ENCODE results near the gene RCBTB2. TPM values are rescaled to one million over a fixed set of nuclear protein-coding genes. Genes with fewer than 3 reads are reported as not detected.

The RCBTB2 gene
- total and polyA plus RNA-seq, 7 experiments from 2014 or later, result 7.6 to 19.7 (median 11.5) TPM

DNA sequence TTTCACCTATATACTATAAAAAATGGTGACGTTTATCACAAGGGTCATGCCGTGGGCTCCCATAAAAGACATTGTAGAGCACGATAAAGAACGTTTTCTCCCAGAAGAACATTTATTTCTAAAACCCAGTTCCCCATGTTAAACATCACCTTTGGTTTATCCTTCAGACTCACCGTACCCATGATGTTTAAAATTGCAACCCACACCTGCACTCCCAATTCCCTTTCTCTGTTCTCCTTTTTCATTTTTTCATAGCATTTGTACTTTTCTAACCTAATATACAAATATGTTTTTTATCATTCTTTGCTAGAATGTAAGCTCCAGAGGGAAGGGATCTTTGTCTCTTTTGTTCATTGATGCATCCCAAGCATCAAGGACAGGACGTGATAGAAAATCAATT is 2.0 kb downstream of the RCBTB2 start:
- H3K4me1 ChIP-seq (ENCODE audit: control insufficient read depth in 2 of 2, insufficient read depth in 2 of 2, low read length in 2 of 2), result peaks cover 16 to 19% of the 10 kb centered on the region in 2 donors
- Mint-ChIP-seq H3K27me3 (peaks cover 0 to 9% (median 0%) of the 10 kb centered on the region in 5 donors), H3K4me1 (peaks cover 11 to 44% (median 31%) of the 10 kb centered on the region in 7 donors), H3K4me3 (peak overlapping the region in 7 of 10 donors; percentile 83 to 99 (median 97)), H3K27ac (peak overlapping the region; percentile 98 to 100 (median 99)), H3K9me3 (peaks cover 0 to 6% (median 0%) of the 10 kb centered on the region in 11 donors), H3K36me3 (peaks cover 0 to 10% (median 0%) of the 10 kb centered on the region in 5 donors)
- intact Hi-C loops (cut with micrococcal nuclease), result loop anchor here (5.0 to 10.0 kb wide), 4 partner anchors 376 to 1979 kb away; partner anchors contain the start of genes CAB39L (in 1 of the 2), LRCH1 (in 1 of the 2), SETDB2 (in 1 of the 2) and SPRYD7 (in 1 of the 2)
- no peaks in the 10 kb centered on the region for H3K36me3 ChIP-seq (ENCODE audit: control insufficient read depth in 2 of 3, insufficient read depth in 3 of 3, low read length in 3 of 3)
- ATAC-seq, result no peak
- H3K9me3 ChIP-seq (ENCODE audit: control insufficient read depth in 2 of 3, low read length in 3 of 3), result no peaks in the 10 kb centered on the region
- ChIA-PET CTCF (interaction anchor here (0.6 to 2.3 kb wide), 2 partner anchors 25 to 130 kb away, joined by 3 to 6 read pairs; no protein-coding TSS in a partner anchor), POLR2A (interaction anchor here (0.6 to 5.5 kb wide), 14 partner anchors 9 to 298 kb away, joined by 3 to 83 read pairs (median 11); partner anchors contain the start of gene ITM2B)
- no peak overlapping the region for H3K4me3 ChIP-seq (ENCODE audit: low read length)
- DNase-seq, result no peak
- H3K27me3 ChIP-seq (ENCODE audit: control insufficient read depth in 2 of 2, insufficient read depth in 2 of 2, low read length in 2 of 2), result no peaks in the 10 kb centered on the region
- peak overlapping the region; percentile 96 for H3K27ac ChIP-seq (ENCODE audit: low read depth, low read length)

DNA sequence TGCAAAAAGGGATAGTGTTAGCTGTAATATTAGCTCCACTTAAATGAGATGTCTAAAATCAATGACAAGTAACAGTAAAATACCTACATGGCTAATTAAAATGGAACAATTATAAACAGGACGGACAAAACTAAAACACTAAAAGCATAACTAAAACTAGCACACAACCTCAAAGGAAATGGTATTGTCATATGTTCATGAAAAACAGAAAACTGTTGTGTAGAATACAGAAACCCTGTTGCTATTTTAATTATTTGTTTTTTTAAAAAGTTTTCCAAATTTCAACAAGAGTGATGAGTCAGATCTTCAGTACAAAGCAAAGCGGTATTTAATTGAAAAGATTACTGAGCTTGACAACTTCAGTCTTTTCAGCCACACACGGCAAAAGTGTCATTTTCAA is 4.2 kb downstream of the RCBTB2 start:
- Histone ChIP-seq H3K4me3 (ENCODE audit: low read length) (no peak overlapping the region), H3K9me3 (ENCODE audit: control insufficient read depth in 2 of 3, low read length in 3 of 3) (no peaks in the 10 kb centered on the region), H3K4me1 (ENCODE audit: control insufficient read depth in 2 of 2, insufficient read depth in 2 of 2, low read length in 2 of 2) (peaks cover 15 to 24% of the 10 kb centered on the region in 2 donors), H3K27me3 (ENCODE audit: control insufficient read depth in 2 of 2, insufficient read depth in 2 of 2, low read length in 2 of 2) (no peaks in the 10 kb centered on the region), H3K36me3 (ENCODE audit: control insufficient read depth in 2 of 3, insufficient read depth in 3 of 3, low read length in 3 of 3) (no peaks in the 10 kb centered on the region), H3K27ac (ENCODE audit: low read depth, low read length) (no peak overlapping the region)
- ATAC-seq (no peak), DNase-seq (no peak)
- Mint-ChIP-seq H3K4me3 (no peak overlapping the region), H3K27ac (no peak overlapping the region), H3K27me3 (peaks cover 0 to 9% (median 0%) of the 10 kb centered on the region in 5 donors), H3K36me3 (peaks cover 0 to 2% (median 0%) of the 10 kb centered on the region in 5 donors), H3K9me3 (peaks cover 0 to 6% (median 0%) of the 10 kb centered on the region in 11 donors), H3K4me1 (peaks cover 11 to 34% (median 24%) of the 10 kb centered on the region in 7 donors)
- intact Hi-C loops (cut with micrococcal nuclease), result no loop called here
- ChIA-PET POLR2A (interaction anchor here (0.5 to 1.6 kb wide), 10 partner anchors 21 to 488 kb away, joined by 3 to 4 read pairs (median 4); no protein-coding TSS in a partner anchor), CTCF (no interaction called here)

DNA sequence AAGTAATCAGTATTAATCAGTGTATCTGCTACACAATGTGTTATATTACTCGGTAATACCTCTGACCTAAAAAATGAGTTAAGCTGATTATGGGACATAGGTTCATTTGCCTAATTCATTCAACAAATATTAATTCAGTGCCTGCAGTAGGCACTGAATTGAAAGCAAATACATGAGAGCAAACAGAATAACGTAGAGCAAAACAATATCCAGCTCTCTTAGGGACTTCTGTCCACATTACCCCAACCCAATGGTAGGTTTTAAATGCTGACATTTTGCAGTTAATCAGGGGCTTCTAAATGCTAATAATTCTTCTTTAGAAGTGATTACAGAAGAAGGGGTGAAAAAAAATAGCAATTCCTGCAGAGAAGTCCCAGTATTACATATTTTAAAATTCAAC is 4.9 kb downstream of the RCBTB2 start:
- Histone ChIP-seq H3K4me3 (ENCODE audit: low read length) (no peak overlapping the region), H3K27me3 (ENCODE audit: control insufficient read depth in 2 of 2, insufficient read depth in 2 of 2, low read length in 2 of 2) (no peaks in the 10 kb centered on the region), H3K36me3 (ENCODE audit: control insufficient read depth in 2 of 3, insufficient read depth in 3 of 3, low read length in 3 of 3) (no peaks in the 10 kb centered on the region), H3K27ac (ENCODE audit: low read depth, low read length) (no peak overlapping the region), H3K4me1 (ENCODE audit: control insufficient read depth in 2 of 2, insufficient read depth in 2 of 2, low read length in 2 of 2) (peaks cover 8 to 24% of the 10 kb centered on the region in 2 donors), H3K9me3 (ENCODE audit: control insufficient read depth in 2 of 3, low read length in 3 of 3) (no peaks in the 10 kb centered on the region)
- no peak overlapping the region for H3K4me3 Mint-ChIP-seq
- ChIA-PET CTCF (interaction anchor here (0.5 to 1.1 kb wide), 2 partner anchors 21 to 35 kb away, joined by 3 read pairs; no protein-coding TSS in a partner anchor), POLR2A (interaction anchor here (0.6 to 1.6 kb wide), 7 partner anchors 21 to 105 kb away, joined by 3 to 4 read pairs (median 3); no protein-coding TSS in a partner anchor)
- DNase-seq (no peak), ATAC-seq (no peak)
- peaks cover 11 to 32% (median 19%) of the 10 kb centered on the region in 7 donors for H3K4me1 Mint-ChIP-seq
- H3K9me3 Mint-ChIP-seq, result peaks cover 0 to 6% (median 0%) of the 10 kb centered on the region in 11 donors
- peaks cover 0 to 9% (median 0%) of the 10 kb centered on the region in 5 donors for H3K27me3 Mint-ChIP-seq
- peaks cover 0 to 2% (median 0%) of the 10 kb centered on the region in 5 donors for H3K36me3 Mint-ChIP-seq
- intact Hi-C loops (cut with micrococcal nuclease), result no loop called here
- no peak overlapping the region for H3K27ac Mint-ChIP-seq

DNA sequence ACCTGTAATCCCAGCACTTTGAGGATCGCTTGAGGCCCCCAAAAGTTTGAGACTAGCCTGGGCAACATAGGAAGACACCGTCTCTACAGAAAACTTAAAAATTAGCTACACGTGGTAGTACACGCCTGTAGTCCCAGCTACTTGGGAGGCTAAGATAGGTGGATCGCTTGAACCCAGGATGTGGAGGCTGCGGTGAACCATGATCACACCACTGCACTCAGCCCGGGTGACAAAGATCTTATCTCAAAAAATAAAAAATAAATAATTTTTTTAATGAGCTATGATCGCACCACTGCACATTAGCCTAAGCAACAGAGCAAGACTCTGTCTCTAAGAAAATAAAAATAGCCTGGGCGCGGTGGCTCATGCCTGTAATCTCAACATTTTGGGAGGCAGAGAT is 6.6 kb downstream of the RCBTB2 start:
- Mint-ChIP-seq H3K27me3 (peaks cover 0 to 6% (median 0%) of the 10 kb centered on the region in 5 donors), H3K9me3 (no peaks in the 10 kb centered on the region), H3K27ac (no peak overlapping the region), H3K36me3 (peaks cover 0 to 7% (median 4%) of the 10 kb centered on the region in 5 donors), H3K4me1 (peaks cover 7 to 19% (median 12%) of the 10 kb centered on the region in 7 donors), H3K4me3 (no peak overlapping the region)
- CTCF ChIA-PET, result no interaction called here
- no peaks in the 10 kb centered on the region for H3K36me3 ChIP-seq (ENCODE audit: control insufficient read depth in 2 of 3, insufficient read depth in 3 of 3, low read length in 3 of 3)
- no peak overlapping the region for H3K4me3 ChIP-seq (ENCODE audit: low read length)
- H3K9me3 ChIP-seq (ENCODE audit: control insufficient read depth in 2 of 3, low read length in 3 of 3), result no peaks in the 10 kb centered on the region
- DNase-seq (no peak), ATAC-seq (peak; percentile 47)
- intact Hi-C loops (cut with micrococcal nuclease), result no loop called here
- POLR2A ChIA-PET, result interaction anchor here (1.7 kb wide), 1 partner anchor 10 kb away, joined by 6 read pairs; no protein-coding TSS in a partner anchor
- H3K4me1 ChIP-seq (ENCODE audit: control insufficient read depth in 2 of 2, insufficient read depth in 2 of 2, low read length in 2 of 2), result peaks cover 6 to 19% of the 10 kb centered on the region in 2 donors
- no peak overlapping the region for H3K27ac ChIP-seq (ENCODE audit: low read depth, low read length)
- H3K27me3 ChIP-seq (ENCODE audit: control insufficient read depth in 2 of 2, insufficient read depth in 2 of 2, low read length in 2 of 2), result no peaks in the 10 kb centered on the region

DNA sequence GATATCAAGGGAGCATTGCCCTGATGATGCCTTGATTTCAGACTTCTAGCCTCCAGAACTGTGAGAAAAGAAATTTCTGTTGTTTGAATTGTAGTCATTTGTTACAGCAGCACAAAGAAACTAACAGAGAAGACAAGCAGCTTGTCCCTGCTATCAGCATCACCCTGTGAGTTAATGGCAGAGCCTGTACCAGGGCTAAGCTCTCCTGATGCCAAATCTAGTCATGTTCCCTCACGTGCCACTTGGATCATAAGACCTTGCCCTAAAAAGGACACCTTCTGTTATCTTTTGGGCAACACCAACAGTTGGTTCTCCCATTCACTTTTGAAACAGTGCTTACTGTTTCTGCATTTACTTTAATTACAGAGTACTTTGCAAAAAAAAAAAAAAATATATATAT is 14.8 kb downstream of the RCBTB2 start:
- H3K4me1 ChIP-seq (ENCODE audit: control insufficient read depth in 2 of 2, insufficient read depth in 2 of 2, low read length in 2 of 2), result no peaks in the 10 kb centered on the region
- H3K27me3 ChIP-seq (ENCODE audit: control insufficient read depth in 2 of 2, insufficient read depth in 2 of 2, low read length in 2 of 2), result no peaks in the 10 kb centered on the region
- H3K9me3 ChIP-seq (ENCODE audit: control insufficient read depth in 2 of 3, low read length in 3 of 3), result no peaks in the 10 kb centered on the region
- intact Hi-C loops (cut with micrococcal nuclease), result no loop called here
- no peak for ATAC-seq
- H3K36me3 Mint-ChIP-seq, result peaks cover 0 to 34% (median 16%) of the 10 kb centered on the region in 5 donors
- ChIA-PET CTCF (no interaction called here), POLR2A (interaction anchor here (1.5 to 1.9 kb wide), 3 partner anchors 11 to 13 kb away, joined by 4 to 14 read pairs (median 6); partner anchors contain the start of gene RCBTB2)
- peaks cover 0 to 2% (median 0%) of the 10 kb centered on the region in 11 donors for H3K9me3 Mint-ChIP-seq
- H3K27ac Mint-ChIP-seq, result no peak overlapping the region
- H3K4me3 Mint-ChIP-seq, result no peak overlapping the region
- H3K27ac ChIP-seq (ENCODE audit: low read depth, low read length), result no peak overlapping the region
- no peak overlapping the region for H3K4me3 ChIP-seq (ENCODE audit: low read length)
- no peak for DNase-seq
- H3K36me3 ChIP-seq (ENCODE audit: control insufficient read depth in 2 of 3, insufficient read depth in 3 of 3, low read length in 3 of 3), result no peaks in the 10 kb centered on the region
- peaks cover 0 to 4% (median 0%) of the 10 kb centered on the region in 7 donors for H3K4me1 Mint-ChIP-seq
- H3K27me3 Mint-ChIP-seq, result peaks cover 0 to 10% (median 0%) of the 10 kb centered on the region in 5 donors

DNA sequence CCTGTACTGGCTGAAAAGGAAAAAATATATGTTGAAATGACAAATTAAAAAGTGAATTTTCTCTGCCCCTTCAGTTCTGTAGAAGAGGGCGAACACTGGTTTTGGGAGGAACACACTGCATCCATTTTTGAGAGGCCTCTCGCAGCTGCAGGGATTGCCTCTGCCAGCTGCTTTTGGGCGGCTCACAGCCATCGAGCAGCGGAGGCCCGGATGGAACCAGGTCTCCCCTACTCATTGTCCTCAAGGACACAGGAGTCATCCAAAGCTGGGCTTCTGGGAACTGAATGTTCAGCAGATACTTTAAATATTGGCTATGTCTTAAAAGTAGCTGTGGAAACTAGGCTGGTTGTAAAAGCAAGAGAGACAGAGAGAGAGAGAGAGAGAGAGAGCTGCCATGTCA is 17.1 kb downstream of the RCBTB2 start:
- H3K9me3 ChIP-seq (ENCODE audit: control insufficient read depth in 2 of 3, low read length in 3 of 3), result no peaks in the 10 kb centered on the region
- no peak for DNase-seq
- Mint-ChIP-seq H3K9me3 (peaks cover 0 to 2% (median 0%) of the 10 kb centered on the region in 11 donors), H3K27ac (no peak overlapping the region), H3K36me3 (peaks cover 4 to 42% (median 16%) of the 10 kb centered on the region in 5 donors), H3K4me1 (peaks cover 0 to 5% (median 1%) of the 10 kb centered on the region in 7 donors), H3K27me3 (peaks cover 0 to 21% (median 0%) of the 10 kb centered on the region in 5 donors), H3K4me3 (no peak overlapping the region)
- CTCF ChIA-PET, result no interaction called here
- H3K4me3 ChIP-seq (ENCODE audit: low read length), result no peak overlapping the region
- no peak for ATAC-seq
- POLR2A ChIA-PET, result interaction anchor here (0.6 to 2.8 kb wide), 4 partner anchors 10 to 23 kb away, joined by 3 to 15 read pairs (median 4); partner anchors contain the start of gene RCBTB2
- peaks cover 0 to under 1% of the 10 kb centered on the region in 2 donors for H3K4me1 ChIP-seq (ENCODE audit: control insufficient read depth in 2 of 2, insufficient read depth in 2 of 2, low read length in 2 of 2)
- intact Hi-C loops (cut with micrococcal nuclease), result no loop called here
- H3K36me3 ChIP-seq (ENCODE audit: control insufficient read depth in 2 of 3, insufficient read depth in 3 of 3, low read length in 3 of 3), result no peaks in the 10 kb centered on the region
- no peak overlapping the region for H3K27ac ChIP-seq (ENCODE audit: low read depth, low read length)
- H3K27me3 ChIP-seq (ENCODE audit: control insufficient read depth in 2 of 2, insufficient read depth in 2 of 2, low read length in 2 of 2), result no peaks in the 10 kb centered on the region
